ENCODE measurements around the gene SH2D3A.
"Not testable (repeated sequence)": the region's sequence is repeated elsewhere in the genome, so short reads cannot be mapped to it uniquely, and the experiment has no call there.

Gene SH2D3A

DNA sequence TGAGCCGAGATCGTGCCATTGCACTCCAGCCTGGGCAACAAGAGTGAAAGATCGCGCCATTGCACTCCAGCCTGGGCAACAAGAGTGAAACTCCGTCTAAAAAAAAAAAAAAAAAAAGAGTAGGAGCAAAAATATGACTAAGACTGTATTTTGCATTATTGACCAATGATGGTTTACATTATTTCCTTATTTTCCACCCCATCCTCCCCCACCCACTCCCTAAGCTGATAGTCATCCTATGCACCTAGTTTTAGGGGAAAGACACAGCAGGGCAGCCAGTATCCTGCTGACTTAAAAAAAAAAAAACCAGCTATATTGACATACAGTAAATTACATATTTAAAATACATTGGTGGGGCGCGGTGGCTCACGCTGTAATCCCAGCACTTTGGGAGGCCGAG lies 30.4 kb upstream of the SH2D3A start:
- no peak overlapping the region for H3K4me3 ChIP-seq (ENCODE audit: low read length)
- TF ChIP-seq ZNF274 (IDR thresholded peaks at IDR 0.05; ENCODE audit: low read depth, low read length) = no peak

DNA sequence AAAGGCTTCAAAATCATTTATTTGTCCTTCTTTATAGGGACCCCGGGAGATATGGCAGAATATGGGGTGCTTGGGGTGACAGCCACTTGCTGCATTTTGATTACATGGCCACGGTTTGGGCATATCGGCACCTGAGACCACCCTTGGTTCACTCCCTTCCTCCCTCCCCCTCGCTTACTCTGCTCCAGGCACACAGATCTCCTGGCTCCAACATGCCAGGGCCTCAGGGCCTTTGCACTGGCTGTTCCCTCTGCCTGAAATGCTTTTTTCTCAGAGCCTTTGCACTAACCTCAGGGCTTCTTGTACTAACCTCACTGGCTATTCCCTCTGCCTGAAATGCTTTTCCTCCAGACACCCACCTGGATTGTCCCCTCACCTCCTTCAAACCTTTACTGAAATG lies 29.0 kb upstream of the SH2D3A start:
- no peak overlapping the region for H3K4me3 ChIP-seq (ENCODE audit: low read length)
- no peak for TF ChIP-seq ZNF274 (IDR thresholded peaks at IDR 0.05; ENCODE audit: low read depth, low read length)

- TF ChIP-seq ZNF274 (IDR thresholded peaks at IDR 0.05; ENCODE audit: low read depth, low read length) = no peak
- H3K4me3 ChIP-seq (ENCODE audit: low read length) = no peak overlapping the region
These were observed 27.6 kb upstream of the SH2D3A start for GRCh38 chr19:6794686-6795431.

DNA sequence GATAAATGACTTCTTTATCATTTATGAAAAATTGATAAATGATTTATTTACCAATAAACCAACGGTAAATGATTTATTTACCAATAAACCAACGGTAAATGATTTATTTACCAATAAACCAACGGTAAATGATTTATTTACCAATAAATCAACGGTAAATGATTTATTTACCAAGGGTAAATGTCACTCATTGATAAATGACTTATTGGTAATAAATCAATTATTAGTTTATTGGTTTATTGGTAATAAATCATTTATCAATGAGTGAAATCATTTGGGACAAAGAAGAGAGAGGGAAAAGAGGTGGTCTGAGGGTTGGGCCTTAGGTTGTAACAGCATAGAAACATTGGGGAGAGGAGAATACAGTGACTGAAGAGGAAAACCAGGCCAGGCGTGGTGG lies 26.7 kb upstream of the SH2D3A start:
- no peak for TF ChIP-seq ZNF274 (IDR thresholded peaks at IDR 0.05; ENCODE audit: low read depth, low read length)
- H3K4me3 ChIP-seq (ENCODE audit: low read length) = no peak overlapping the region

- TF ChIP-seq ZNF274 (IDR thresholded peaks at IDR 0.05; ENCODE audit: low read depth, low read length) = no peak
These were observed 26.2 kb upstream of the SH2D3A start for GRCh38 chr19:6793411-6793810.

DNA sequence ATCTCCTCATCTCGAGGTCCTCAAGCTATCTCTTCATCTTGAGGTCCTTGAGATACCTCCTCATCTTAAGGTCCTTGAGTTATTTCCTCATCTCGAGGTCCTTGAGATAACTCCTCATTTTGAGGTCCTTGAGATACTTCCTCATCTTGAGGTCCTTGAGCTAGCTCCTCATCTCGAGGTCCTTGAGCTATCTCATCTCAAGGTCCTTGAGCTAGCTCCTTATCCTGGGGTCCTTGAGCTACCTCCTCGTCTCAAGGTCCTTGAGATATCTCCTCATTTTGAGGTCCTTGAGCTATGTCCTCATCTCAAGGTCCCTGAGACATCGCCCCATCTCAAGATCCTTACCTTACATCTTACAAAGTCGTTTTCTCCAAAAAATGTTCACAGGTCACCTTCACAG lies 24.0 kb upstream of the SH2D3A start:
- TF ChIP-seq ZNF274 (IDR thresholded peaks at IDR 0.05; ENCODE audit: low read depth, low read length) = no peak
- H3K4me3 ChIP-seq (ENCODE audit: low read length) = no peak overlapping the region

More at GRCh38 chr19:6793411-6793810, 26.2 kb upstream of the SH2D3A start:
- no peak overlapping the region for H3K4me3 ChIP-seq (ENCODE audit: low read length)

DNA sequence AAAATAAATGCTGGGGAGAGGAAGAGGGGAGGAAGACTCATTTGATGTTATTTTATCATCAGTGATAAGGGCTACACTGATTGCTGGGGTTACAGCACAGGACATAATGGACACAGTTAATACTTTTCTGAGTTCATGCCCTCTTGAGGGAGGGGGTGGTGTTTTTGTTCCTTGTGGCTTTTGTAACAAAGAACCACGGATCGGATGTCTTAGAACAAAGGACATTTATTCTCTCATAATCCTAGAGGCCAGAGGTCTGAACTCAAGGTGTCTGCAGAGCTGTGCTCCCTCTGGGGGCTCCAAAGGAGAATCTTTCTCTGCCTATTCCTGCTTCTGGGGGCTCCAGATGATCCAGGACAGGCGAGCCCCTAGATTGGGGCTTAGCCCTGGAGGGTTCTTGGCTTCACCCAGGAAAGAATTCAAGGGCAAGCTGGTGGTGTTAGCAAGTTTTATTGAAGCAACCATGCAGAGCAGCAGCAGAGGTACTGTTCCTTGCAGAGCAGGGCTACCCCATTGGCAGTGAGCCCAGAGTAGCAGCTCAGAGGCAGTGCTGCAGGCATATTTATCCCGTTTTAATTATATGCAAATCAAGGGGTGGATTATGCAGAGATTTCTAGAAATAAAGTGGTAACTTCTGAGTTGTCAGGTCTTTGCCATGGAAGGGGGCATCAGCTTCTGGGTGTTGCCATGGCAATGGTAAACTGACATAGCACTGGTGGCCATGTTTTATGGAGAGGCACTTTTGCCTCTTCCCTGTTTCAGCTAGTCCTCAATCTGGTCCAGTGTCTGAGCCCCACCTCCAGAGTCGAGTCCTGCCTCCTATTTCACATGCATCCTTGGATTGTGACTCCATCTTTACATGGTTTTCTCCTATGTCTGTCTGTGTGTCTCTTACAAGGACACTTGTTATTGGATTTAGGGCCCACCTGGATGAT lies 23.2 kb upstream of the SH2D3A start:
- no peak for TF ChIP-seq ZNF274 (IDR thresholded peaks at IDR 0.05; ENCODE audit: low read depth, low read length)
- H3K4me3 ChIP-seq (ENCODE audit: low read length) = no peak overlapping the region

GRCh38 chr19:6788896-6789295 lies 21.7 kb upstream of the SH2D3A start:
- TF ChIP-seq ZNF274 (IDR thresholded peaks at IDR 0.05; ENCODE audit: low read depth, low read length) = no peak
- no peak overlapping the region for H3K4me3 ChIP-seq (ENCODE audit: low read length)

DNA sequence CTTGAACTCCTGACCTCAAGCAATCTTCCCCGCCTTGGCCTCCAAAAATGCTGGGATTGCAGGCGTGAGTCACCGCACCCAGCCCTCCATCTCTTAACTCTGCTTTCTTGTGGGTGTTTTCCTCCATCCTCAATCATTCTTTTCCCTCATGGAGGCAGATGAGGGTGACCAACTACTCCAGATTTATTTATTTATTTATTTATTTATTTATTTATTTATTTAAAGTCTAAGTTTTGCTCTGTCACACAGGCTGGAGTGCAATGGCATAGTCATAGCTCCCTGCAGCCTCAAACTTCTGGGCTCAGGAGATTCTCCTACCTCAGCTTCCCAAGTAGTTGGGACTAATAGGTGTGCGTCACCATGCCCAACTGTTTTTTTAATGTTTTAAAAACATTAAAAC lies 20.2 kb upstream of the SH2D3A start:
- H3K4me3 ChIP-seq (ENCODE audit: low read length) = no peak overlapping the region
- TF ChIP-seq ZNF274 (IDR thresholded peaks at IDR 0.05; ENCODE audit: low read depth, low read length) = no peak

DNA sequence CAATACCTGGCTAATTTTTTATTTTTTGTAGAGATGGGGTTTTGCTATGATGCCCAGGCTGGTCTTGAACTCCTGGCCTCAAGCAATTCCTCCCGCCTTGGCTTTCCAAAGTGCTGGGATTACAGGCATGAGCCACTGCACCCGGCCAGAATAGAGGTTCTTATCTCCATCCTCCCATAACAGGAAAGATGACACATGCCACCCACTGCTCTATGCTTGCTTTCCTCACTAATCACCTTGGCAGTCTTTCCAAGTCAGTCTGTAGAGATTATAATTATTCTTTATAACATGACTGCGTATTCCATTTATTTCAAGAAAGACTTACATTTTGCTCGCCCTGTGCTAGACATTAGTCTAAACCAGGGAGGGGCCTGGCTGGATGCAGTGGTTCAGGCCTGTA lies 12.0 kb upstream of the SH2D3A start:
- no peak for TF ChIP-seq ZNF274 (IDR thresholded peaks at IDR 0.05; ENCODE audit: low read depth, low read length)
- no peak overlapping the region for H3K4me3 ChIP-seq (ENCODE audit: low read length)

GRCh38 chr19:6778386-6778785 lies 11.2 kb upstream of the SH2D3A start:
- no peak for TF ChIP-seq ZNF274 (IDR thresholded peaks at IDR 0.05; ENCODE audit: low read depth, low read length)
- no peak overlapping the region for H3K4me3 ChIP-seq (ENCODE audit: low read length)

- TF ChIP-seq ZNF274 (IDR thresholded peaks at IDR 0.05; ENCODE audit: low read depth, low read length) = no peak
- H3K4me3 ChIP-seq (ENCODE audit: low read length) = no peak overlapping the region
These were observed 10.2 kb upstream of the SH2D3A start for GRCh38 chr19:6777434-6777833.

GRCh38 chr19:6776999-6777398 lies 9.8 kb upstream of the SH2D3A start:
- TF ChIP-seq ZNF274 (IDR thresholded peaks at IDR 0.05; ENCODE audit: low read depth, low read length) = no peak
- H3K4me3 ChIP-seq (ENCODE audit: low read length) = no peak overlapping the region

DNA sequence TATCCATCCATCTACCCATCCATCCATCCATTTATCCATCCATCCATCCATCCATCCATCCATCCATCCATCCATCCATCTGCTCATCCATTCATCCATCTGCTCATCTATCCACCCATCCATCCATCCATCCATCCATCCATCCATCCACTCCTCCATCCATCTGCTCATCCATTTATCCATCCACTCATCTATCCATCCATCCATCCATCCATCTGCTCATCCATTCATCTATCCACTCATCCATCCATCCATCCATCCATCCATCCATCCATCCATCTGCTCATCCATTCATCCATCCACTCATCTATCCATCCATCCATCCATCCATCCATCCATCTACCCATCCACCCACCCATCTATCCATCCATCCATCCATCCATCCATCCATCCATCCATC lies 8.8 kb upstream of the SH2D3A start:
- not testable (repeated sequence) for H3K4me3 ChIP-seq (ENCODE audit: low read length)

All from GM08714 (cell line).